Measurements from ENCODE around the gene KCNK3.

- no peak for TF ChIP-seq CTCF (IDR thresholded peaks at IDR 0.05)
- no peak for TF ChIP-seq POLR2A (IDR thresholded peaks at IDR 0.05)
Measured at GRCh38 chr2:26681656-26682055, 10.9 kb upstream of the KCNK3 start.
